ENCODE measurements around the gene SAP25.

- TF ChIP-seq CTCF (IDR thresholded peaks at IDR 0.05) (no peak), POLR2A (IDR thresholded peaks at IDR 0.05) (no peak)
These were observed 47.1 kb upstream of the SAP25 start for GRCh38 chr7:100620804-100621203.

Measured in lower leg skin (tissue), 3 donors.